ENCODE data around the gene SFXN4. TPM values are rescaled to one million over a fixed set of nuclear protein-coding genes. Genes with fewer than 3 reads are reported as not detected.

The SFXN4 gene
- polyA plus RNA-seq, 6 donors from 2014 or later: 11.0 to 17.1 (median 13.9) TPM

DNA sequence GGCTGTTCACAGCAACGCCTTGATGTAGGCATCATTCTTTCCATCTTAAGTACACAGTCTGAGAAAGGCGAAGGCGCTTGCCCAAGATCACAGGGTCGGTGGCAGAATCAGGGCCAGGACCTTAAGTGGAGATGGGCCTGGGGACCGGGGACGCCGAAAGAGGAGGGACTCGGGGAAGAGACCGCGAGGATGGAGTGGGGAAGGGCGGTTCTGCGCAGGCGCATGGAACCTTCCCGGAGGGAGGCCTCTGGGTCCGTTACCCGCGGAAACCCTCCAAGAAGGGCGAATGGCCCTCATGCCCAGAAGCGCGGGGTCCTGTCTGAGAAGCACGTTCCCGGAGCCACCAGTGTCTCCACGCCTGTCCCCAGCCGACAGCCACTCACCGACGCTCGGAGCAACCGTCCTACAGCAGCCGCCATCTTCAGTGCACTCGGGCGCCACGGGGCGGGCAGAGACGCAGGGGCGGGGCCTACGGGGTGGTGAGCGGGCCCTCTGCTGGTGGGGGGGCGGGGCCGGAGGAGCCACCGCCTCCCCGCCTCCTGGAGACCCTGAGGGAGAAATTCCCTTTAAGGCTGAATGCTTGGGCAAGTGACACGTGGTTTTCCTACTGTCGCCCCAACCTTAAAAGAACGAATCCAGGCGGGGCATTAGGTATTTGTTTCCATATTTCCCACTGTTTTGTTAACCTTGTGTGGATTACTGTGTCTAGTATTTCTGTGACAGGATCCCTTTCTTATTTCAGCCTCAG, 13.0 kb upstream of the SFXN4 start, which contains the start of gene PRDX3:
Gene PRDX3 (minus strand): TSS at position 441 of the 748 bp plus-strand sequence. CDS start 22 bp downstream, at position 419.
- no peaks in the 10 kb centered on the region for H3K27me3 Mint-ChIP-seq
- H3K4me3 Mint-ChIP-seq: peak within 1 kb of the TSS; percentile 91 to 99 (median 96)
- peaks cover 11 to 32% (median 24%) of the 10 kb centered on the region in 3 donors for H3K4me1 Mint-ChIP-seq
- no peaks in the 10 kb centered on the region for H3K9me3 Mint-ChIP-seq
- ATAC-seq (ENCODE audit: low read depth in 2 of 2) (peak; percentile 98 to 99), DNase-seq (peak; percentile 86)
- peaks cover 0 to 8% of the 10 kb centered on the region in 2 donors for H3K36me3 Mint-ChIP-seq
- peak within 1 kb of the TSS; percentile 89 to 97 (median 93) for H3K27ac Mint-ChIP-seq

DNA sequence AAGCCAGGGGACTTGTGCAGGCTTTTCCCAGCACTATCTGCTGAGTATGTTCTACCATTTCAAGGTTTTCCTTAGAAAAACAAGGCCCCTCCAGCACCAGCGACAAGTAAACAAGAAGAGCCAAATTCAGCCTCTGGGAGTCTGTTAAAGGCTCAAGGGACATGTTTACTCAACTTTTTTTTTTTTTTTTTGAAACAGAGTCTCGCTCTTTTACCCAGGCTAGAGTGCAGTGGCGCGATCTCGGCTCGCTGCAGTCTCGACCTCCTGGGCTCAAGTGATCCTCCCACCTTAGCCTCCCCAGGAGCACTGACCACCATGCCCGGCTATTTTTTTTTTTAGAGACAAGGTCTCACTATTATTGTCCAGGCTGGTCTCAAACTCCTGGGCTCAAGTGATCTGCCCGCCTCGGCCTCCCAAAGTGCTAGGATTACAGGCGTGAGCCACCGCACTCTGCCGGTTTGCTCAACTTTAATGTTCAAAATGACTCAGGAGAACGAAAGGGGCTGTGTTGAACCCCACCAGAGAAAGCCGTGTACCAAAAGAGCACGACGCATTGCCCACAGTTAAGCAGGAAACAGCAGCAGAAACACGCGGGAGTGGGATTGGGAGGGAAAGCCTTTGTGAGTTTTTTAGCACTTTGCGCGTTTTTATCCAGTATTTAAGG, 12.3 kb upstream of the SFXN4 start:
- DNase-seq (no peak), ATAC-seq (ENCODE audit: low read depth in 2 of 2) (no peak)
- Mint-ChIP-seq H3K27me3 (no peaks in the 10 kb centered on the region), H3K4me3 (peak overlapping the region; percentile 91 to 99 (median 96)), H3K9me3 (no peaks in the 10 kb centered on the region), H3K27ac (peak overlapping the region; percentile 62 to 97 (median 92)), H3K4me1 (peaks cover 11 to 32% (median 24%) of the 10 kb centered on the region in 3 donors), H3K36me3 (peaks cover 0 to 8% of the 10 kb centered on the region in 2 donors)

DNA sequence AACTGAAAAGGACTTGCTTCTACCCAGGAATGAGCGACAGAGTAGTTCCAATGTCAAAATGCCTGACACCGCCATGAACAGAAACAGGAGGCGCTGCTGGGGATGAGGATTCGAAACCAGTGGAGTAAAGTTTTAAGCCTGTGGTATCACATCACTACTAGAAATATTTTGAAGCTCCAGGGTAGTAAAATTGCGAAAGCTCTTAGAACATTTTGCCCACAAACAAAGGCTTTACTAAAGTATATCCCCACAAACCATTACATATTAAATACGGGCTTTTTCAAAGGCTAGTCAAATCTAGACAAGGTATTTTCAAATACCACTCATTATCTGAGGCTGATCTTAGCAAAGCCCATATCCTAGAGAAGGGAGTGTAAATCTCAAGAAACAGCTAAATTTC, 10.7 kb upstream of the SFXN4 start:
- peaks cover 11 to 32% (median 24%) of the 10 kb centered on the region in 3 donors for H3K4me1 Mint-ChIP-seq

DNA sequence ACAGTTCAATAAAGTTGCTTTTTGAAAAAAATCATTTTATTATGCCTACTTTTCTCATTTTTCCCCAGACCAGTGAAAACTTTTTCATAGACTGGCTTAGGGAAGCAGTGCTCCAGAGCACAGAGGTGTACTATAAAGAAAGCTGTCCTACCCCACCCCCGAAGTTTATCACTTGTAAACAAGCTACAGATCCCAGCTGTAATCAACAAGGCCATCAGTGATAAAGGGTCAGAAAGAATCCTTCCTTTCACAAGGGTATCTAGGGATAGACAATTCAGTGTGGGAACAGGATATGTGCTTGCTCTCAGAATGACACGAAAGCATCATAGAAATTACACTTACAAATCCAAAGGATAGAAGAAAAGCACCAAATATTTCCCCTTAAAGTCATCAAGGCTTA, 8.6 kb upstream of the SFXN4 start:
- Mint-ChIP-seq H3K27ac (no peak overlapping the region), H3K4me1 (peaks cover 11 to 27% (median 24%) of the 10 kb centered on the region in 3 donors)
- ATAC-seq (ENCODE audit: low read depth in 2 of 2): no peak

More for the DNA sequence above, 10.7 kb upstream of the SFXN4 start:
- H3K36me3 Mint-ChIP-seq: peaks cover 0 to 8% of the 10 kb centered on the region in 2 donors
- H3K27me3 Mint-ChIP-seq: no peaks in the 10 kb centered on the region
- no peak for DNase-seq
- H3K27ac Mint-ChIP-seq: peak overlapping the region in 3 of 6 donors; percentile 72 to 89 (median 76)
- no peak for ATAC-seq (ENCODE audit: low read depth in 2 of 2)
- H3K9me3 Mint-ChIP-seq: no peaks in the 10 kb centered on the region
- H3K4me3 Mint-ChIP-seq: peak overlapping the region in 3 of 8 donors; percentile 8 to 96 (median 96)

DNA sequence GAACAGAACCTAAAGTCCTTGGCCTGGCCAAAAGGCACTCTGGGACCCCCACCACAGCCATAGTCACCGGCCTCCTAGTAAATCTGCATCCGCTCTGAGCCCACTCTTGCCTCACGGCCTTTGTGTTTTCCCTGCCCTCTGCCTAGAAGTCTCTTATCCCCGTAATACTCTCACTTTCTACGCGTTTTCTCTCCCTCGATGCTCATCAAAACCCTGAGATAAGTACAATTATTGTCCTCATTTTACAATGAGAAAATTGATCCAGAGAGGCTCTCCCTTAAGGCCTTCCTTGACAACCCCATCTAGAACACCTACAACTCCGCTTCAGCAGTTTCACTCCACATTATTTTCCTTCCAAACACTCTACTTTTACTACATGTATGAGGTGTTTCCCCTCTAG, 1.5 kb upstream of the SFXN4 start:
- peaks cover 6 to 17% of the 10 kb centered on the region in 2 donors for H3K36me3 Mint-ChIP-seq
- H3K4me1 Mint-ChIP-seq: peaks cover 10 to 17% (median 11%) of the 10 kb centered on the region in 3 donors
- no peaks in the 10 kb centered on the region for H3K9me3 Mint-ChIP-seq
- H3K27ac Mint-ChIP-seq: peak overlapping the region in 5 of 6 donors; percentile 8 to 83 (median 64)
- no peak for DNase-seq
- no peak for ATAC-seq (ENCODE audit: low read depth in 2 of 2)
- peak overlapping the region; percentile 47 to 95 (median 85) for H3K4me3 Mint-ChIP-seq
- no peaks in the 10 kb centered on the region for H3K27me3 Mint-ChIP-seq

More for the DNA sequence above, 8.6 kb upstream of the SFXN4 start:
- no peaks in the 10 kb centered on the region for H3K9me3 Mint-ChIP-seq
- no peak for DNase-seq
- peaks cover 4 to 15% of the 10 kb centered on the region in 2 donors for H3K36me3 Mint-ChIP-seq
- peak overlapping the region in 1 of 8 donors; percentile 38 for H3K4me3 Mint-ChIP-seq
- no peaks in the 10 kb centered on the region for H3K27me3 Mint-ChIP-seq

DNA sequence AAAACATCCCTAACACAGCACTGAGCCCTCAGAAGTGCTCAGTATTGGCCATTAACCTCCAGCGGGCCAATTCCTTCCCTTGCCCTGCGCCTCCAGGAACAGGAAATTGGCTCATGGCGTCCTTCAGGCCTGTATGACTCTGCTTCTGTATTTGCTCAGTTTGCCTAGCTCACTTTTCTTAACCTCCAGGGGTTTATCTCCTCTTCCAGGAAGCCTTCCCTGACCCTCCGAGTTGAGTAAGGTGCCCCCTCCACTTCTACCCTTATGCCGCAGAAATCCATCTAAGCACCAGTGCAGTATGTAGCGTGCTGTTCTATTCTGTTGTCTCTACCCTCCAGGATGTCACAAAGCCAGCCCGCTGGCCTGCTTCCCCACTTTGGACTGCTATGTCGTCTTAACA, 1.1 kb upstream of the SFXN4 start:
- H3K9me3 Mint-ChIP-seq: no peaks in the 10 kb centered on the region
- DNase-seq (no peak), ATAC-seq (ENCODE audit: low read depth in 2 of 2) (no peak)
- peak overlapping the region in 5 of 6 donors; percentile 1 to 83 (median 64) for H3K27ac Mint-ChIP-seq
- peaks cover 6 to 17% of the 10 kb centered on the region in 2 donors for H3K36me3 Mint-ChIP-seq
- peak overlapping the region; percentile 76 to 96 (median 91) for H3K4me3 Mint-ChIP-seq
- peaks cover 10 to 20% (median 11%) of the 10 kb centered on the region in 3 donors for H3K4me1 Mint-ChIP-seq
- H3K27me3 Mint-ChIP-seq: no peaks in the 10 kb centered on the region

DNA sequence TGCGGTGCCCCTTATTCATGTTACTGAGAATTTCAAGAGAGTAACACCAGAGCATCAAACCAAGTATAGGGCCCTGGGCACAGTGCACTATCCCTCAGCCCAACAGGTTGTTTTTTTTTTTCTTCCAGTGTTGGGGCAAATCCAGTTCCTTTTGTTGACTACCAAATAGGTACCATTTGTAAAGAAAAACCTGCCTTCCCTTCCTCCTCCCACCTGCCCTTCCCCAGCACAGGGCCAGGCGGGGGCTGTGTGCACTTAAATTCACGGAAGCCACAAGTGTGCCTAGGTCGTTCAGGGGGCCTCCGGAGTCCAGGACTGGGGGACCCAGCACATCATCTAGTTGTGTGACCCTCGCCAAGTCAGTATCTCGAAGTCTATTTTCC, 595 bp upstream of the SFXN4 start:
- peak overlapping the region; percentile 85 to 96 (median 93) for H3K4me3 Mint-ChIP-seq
- ATAC-seq (ENCODE audit: low read depth in 2 of 2): peak; percentile 2 to 3
- H3K4me1 Mint-ChIP-seq: peaks cover 10 to 20% (median 11%) of the 10 kb centered on the region in 3 donors
- no peak for DNase-seq
- H3K27ac Mint-ChIP-seq: peak overlapping the region in 5 of 6 donors; percentile 75 to 98 (median 92)
- peaks cover 6 to 17% of the 10 kb centered on the region in 2 donors for H3K36me3 Mint-ChIP-seq
- no peaks in the 10 kb centered on the region for H3K9me3 Mint-ChIP-seq
- H3K27me3 Mint-ChIP-seq: no peaks in the 10 kb centered on the region

DNA sequence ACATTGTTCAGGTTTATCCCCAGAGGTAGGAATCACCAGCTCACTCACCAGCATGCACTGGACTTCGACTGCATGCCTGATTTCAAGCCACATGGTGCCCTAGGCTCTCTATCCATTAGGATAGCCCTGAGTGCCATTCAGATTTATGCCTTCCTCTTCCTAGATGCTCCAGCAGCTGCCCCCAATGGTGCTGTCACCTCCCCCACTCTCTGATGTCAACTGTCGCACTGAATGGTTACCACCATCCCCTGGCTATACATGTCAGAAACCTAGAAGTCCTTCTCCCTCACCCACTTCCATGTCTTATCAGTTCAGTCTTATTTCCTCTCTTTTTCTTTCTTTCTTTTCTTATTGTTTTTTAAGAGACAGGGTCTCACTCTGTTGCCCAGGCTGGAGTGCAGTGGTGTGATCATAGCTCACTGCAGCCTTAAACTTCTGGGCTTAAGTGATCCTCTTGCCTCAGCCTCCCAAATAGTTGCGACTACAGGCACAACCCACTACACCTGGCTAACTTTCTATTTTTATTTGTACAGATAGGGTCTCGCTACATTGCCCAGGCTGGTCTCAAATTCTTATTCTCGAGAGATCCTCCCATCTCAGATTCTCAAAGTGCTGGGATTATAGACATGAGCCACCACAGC, 2.9 kb downstream of the SFXN4 start:
- Mint-ChIP-seq H3K9me3 (no peaks in the 10 kb centered on the region), H3K4me3 (peak overlapping the region in 2 of 8 donors; percentile 44 to 64), H3K27ac (no peak overlapping the region), H3K27me3 (no peaks in the 10 kb centered on the region), H3K4me1 (peaks cover 10 to 20% (median 11%) of the 10 kb centered on the region in 3 donors), H3K36me3 (peaks cover 4 to 8% of the 10 kb centered on the region in 2 donors)
- DNase-seq (no peak), ATAC-seq (ENCODE audit: low read depth in 2 of 2) (no peak)

DNA sequence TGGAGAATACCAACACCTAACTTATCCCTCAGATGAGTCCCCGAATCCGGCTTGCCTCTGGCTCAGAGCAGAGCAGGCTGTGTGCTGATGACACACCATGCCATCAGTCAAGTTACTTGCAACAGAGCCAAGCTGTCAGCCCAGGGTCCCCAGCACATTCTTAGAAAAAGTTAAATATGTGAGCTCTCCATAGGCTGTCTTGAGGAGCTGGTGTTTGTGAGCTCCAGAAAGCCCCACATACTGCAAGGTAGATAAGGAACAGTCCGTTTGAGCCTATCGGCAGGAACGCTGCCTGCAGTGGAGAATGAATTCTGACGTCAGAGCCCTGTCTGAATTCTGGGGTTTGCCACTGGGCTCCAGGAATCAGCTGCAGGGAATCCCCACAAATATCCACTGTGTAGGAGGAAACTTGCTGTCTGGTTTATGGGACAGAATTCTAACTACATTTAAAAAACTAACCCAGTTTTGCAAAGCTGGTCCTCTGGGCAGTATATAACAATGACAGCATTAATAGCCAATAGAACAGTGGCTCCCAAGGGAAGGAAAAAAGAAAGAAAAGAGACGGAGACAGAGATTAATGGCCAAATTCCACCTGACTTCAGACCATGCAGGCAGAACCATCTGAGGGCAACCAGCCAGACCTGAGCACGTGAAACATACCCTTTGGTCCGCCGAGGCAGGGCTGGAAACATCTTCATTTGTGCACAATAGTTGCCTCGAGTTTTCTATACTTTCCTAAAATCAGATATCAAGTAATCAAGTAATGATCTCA, 3.6 kb downstream of the SFXN4 start:
- H3K9me3 Mint-ChIP-seq: no peaks in the 10 kb centered on the region

DNA sequence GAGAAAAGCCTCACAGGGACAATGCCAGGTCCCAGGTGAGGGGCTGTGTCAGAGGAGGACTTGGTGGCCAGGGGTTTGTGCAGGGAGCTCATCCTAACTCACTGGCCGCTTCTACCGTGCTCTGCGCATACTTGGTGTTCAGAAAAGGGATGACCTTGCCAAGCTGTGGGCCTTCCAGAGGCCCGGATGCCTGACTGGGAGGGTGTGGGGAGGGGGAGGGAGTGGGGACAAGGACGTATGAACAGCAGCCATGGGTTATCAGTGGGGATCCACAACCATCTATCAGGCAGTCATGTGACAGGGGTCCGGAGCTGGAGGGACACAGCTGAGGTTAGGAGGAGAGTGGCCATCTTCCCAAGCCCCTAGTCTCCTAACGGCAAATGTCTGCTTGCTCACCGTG, 6.2 kb downstream of the SFXN4 start:
- peaks cover 9 to 15% of the 10 kb centered on the region in 2 donors for H3K36me3 Mint-ChIP-seq
- peaks cover 0 to under 1% (median 0%) of the 10 kb centered on the region in 7 donors for H3K9me3 Mint-ChIP-seq
- no peak for DNase-seq
- H3K27ac Mint-ChIP-seq: no peak overlapping the region
- peaks cover 0 to 8% (median 4%) of the 10 kb centered on the region in 3 donors for H3K4me1 Mint-ChIP-seq
- H3K4me3 Mint-ChIP-seq: no peak overlapping the region
- no peak for ATAC-seq (ENCODE audit: low read depth in 2 of 2)
- no peaks in the 10 kb centered on the region for H3K27me3 Mint-ChIP-seq

More for the DNA sequence above, 3.6 kb downstream of the SFXN4 start:
- ATAC-seq (ENCODE audit: low read depth in 2 of 2): no peak
- Mint-ChIP-seq H3K27me3 (no peaks in the 10 kb centered on the region), H3K4me1 (peaks cover 10 to 20% (median 11%) of the 10 kb centered on the region in 3 donors), H3K36me3 (peaks cover 6 to 8% of the 10 kb centered on the region in 2 donors), H3K27ac (no peak overlapping the region), H3K4me3 (peak overlapping the region in 2 of 8 donors; percentile 64)
- DNase-seq: no peak

DNA sequence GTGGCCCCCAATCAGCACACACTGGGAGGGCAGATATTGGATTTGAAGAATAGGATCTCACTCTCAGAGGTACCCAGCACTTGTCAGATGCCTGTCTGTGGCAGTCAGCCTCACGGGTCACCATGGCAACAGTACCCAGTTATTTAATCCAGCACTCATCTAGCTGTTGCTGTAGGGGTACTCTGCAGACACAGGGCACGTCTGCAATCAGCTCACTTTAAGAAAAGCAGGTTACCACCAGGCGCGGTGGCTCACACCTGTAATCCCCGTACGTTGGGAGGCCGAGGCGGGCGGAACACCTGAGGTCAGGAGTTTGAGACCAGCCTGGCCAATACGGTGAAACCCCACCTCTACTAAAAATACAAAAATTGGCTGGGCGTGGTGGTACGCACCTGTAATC, 11.9 kb downstream of the SFXN4 start:
- Mint-ChIP-seq H3K9me3 (peaks cover 0 to 3% (median 0%) of the 10 kb centered on the region in 7 donors), H3K36me3 (peaks cover 14% of the 10 kb centered on the region in 2 donors)

DNA sequence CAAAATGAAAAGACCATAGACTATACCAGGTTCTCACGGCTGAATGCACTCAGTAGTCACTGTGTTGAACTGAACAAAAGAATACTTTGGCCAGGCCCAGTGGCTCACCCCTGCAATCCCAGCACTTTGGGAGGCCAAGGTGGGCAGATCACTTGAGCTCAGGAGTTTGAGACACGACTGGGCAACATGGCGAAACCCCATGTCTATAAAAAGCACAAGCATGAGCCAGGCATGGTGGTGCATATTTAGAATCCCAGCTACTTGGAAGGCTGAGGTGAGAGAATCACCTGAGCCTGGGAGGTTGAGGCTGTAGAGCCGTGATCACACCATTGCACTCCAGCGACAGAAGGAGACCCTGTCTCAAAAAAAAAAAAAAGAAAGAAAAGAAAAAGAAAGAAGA, 12.5 kb downstream of the SFXN4 start:
- peaks cover 0 to 3% (median 0%) of the 10 kb centered on the region in 3 donors for H3K4me1 Mint-ChIP-seq
- H3K36me3 Mint-ChIP-seq: peaks cover 14% of the 10 kb centered on the region in 2 donors
- DNase-seq (no peak), ATAC-seq (ENCODE audit: low read depth in 2 of 2) (no peak)
- no peak overlapping the region for H3K27ac Mint-ChIP-seq
- H3K27me3 Mint-ChIP-seq: no peaks in the 10 kb centered on the region
- H3K9me3 Mint-ChIP-seq: peaks cover 0 to 3% (median 0%) of the 10 kb centered on the region in 7 donors
- H3K4me3 Mint-ChIP-seq: no peak overlapping the region

More for the DNA sequence above, 11.9 kb downstream of the SFXN4 start:
- Mint-ChIP-seq H3K4me3 (no peak overlapping the region), H3K4me1 (peaks cover 0 to 3% (median 0%) of the 10 kb centered on the region in 3 donors), H3K27me3 (no peaks in the 10 kb centered on the region), H3K27ac (no peak overlapping the region)
- ATAC-seq (ENCODE audit: low read depth in 2 of 2) (no peak), DNase-seq (no peak)
